Right lobe of liver (tissue), 4 donors: Measurements from ENCODE around the gene GZMA.

Source experiments
- POLR2A ChIP-seq: fragments of 450-650 bp; IDR thresholded peaks from one replicate; pipeline ENCODE4 v1.6.1; 2017; ENCODE audit warnings: antibody characterized with exemption, mild to moderate bottlenecking
- TF ChIP-seq, protein P1 (sequence below), 4 donors: fragments of 200-600 bp in 3 of 4; fragments of 450-650 bp in 1 of 4; IDR thresholded peaks; one replicate each; pipeline versions ENCODE4 v1.5.1 to v1.8.0; 2016 to 2022; ENCODE audit warnings: antibody characterized with exemption in 4 of 4, mild to moderate bottlenecking in 2 of 4
- donor health status: DM: no; HTN: no; CAD: no.
- donor health status: DM: no; HTN: no; CAD: no.
- donor health status: DM: no; HTN: yes; CAD: no.

- TF ChIP-seq, protein P1, sequence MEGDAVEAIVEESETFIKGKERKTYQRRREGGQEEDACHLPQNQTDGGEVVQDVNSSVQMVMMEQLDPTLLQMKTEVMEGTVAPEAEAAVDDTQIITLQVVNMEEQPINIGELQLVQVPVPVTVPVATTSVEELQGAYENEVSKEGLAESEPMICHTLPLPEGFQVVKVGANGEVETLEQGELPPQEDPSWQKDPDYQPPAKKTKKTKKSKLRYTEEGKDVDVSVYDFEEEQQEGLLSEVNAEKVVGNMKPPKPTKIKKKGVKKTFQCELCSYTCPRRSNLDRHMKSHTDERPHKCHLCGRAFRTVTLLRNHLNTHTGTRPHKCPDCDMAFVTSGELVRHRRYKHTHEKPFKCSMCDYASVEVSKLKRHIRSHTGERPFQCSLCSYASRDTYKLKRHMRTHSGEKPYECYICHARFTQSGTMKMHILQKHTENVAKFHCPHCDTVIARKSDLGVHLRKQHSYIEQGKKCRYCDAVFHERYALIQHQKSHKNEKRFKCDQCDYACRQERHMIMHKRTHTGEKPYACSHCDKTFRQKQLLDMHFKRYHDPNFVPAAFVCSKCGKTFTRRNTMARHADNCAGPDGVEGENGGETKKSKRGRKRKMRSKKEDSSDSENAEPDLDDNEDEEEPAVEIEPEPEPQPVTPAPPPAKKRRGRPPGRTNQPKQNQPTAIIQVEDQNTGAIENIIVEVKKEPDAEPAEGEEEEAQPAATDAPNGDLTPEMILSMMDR (IDR thresholded peaks at IDR 0.05), result no peak
- no peak for TF ChIP-seq POLR2A
Observed at GRCh38 chr5:55096861-55097260, 5.6 kb upstream of the GZMA start.
